Stomach smooth muscle (tissue), 2 donors: ENCODE data around the gene MYCT1.

Source experiments
- H3K27ac ChIP-seq: one replicate; pipeline ENCODE4 v1.7.0; 2013; ENCODE audit warnings: mild to moderate bottlenecking, low read length, inconsistent platforms
- H3K27me3 ChIP-seq, 2 donors: one replicate each; pipeline ENCODE4 v1.7.0; 2013; ENCODE audit warnings: low read length in 2 of 2; ENCODE audit not compliant: insufficient read depth in 2 of 2, control insufficient read depth in 1 of 2
- H3K36me3 ChIP-seq, 2 donors: one replicate each; pipeline ENCODE4 v1.7.0; 2013; ENCODE audit warnings: low read length in 2 of 2; ENCODE audit not compliant: control insufficient read depth in 2 of 2, insufficient read depth in 2 of 2
- H3K4me1 ChIP-seq: one replicate; pipeline ENCODE4 v1.7.0; 2013; ENCODE audit warnings: low read length; ENCODE audit not compliant: control insufficient read depth, insufficient read depth
- H3K4me3 ChIP-seq, 2 donors: one replicate each; pipeline ENCODE4 v1.7.0; 2013; ENCODE audit warnings: low read length in 2 of 2
- H3K9ac ChIP-seq, 2 donors: one replicate each; pipeline ENCODE4 v1.7.0; 2013; ENCODE audit warnings: low read length in 2 of 2, mild to moderate bottlenecking in 1 of 2
- H3K9me3 ChIP-seq, 2 donors: one replicate each; pipeline ENCODE4 v1.7.0; 2013; ENCODE audit warnings: low read length in 2 of 2; ENCODE audit not compliant: control insufficient read depth in 2 of 2
- donor health status: healthy.
- donor health status: Pancreatic carcinoma.

Gene MYCT1

DNA sequence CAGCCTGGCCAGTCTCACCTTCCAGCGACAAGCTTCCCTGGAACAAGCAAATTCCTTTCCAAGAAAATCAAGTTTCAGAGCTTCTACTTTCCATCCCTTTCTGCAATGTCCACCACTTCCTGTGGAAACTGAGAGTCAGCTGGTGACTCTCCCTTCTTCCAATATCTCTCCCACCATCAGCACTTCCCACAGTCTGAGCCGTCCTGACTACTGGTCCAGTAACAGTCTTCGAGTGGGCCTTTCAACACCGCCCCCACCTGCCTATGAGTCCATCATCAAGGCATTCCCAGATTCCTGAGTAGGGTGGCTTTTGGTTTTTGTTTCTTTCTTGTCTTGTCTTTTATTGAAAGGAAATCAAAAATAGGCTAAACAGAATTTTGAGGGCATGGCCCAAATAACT lies 24.3 kb downstream of the MYCT1 start:
- H3K36me3 ChIP-seq: no peaks in the 10 kb centered on the region
- H3K4me1 ChIP-seq: no peaks in the 10 kb centered on the region
- H3K9me3 ChIP-seq: no peaks in the 10 kb centered on the region
- H3K4me3 ChIP-seq: no peak overlapping the region
- no peak overlapping the region for H3K9ac ChIP-seq
- peaks cover 0 to 3% of the 10 kb centered on the region in 2 donors for H3K27me3 ChIP-seq
- no peak overlapping the region for H3K27ac ChIP-seq

DNA sequence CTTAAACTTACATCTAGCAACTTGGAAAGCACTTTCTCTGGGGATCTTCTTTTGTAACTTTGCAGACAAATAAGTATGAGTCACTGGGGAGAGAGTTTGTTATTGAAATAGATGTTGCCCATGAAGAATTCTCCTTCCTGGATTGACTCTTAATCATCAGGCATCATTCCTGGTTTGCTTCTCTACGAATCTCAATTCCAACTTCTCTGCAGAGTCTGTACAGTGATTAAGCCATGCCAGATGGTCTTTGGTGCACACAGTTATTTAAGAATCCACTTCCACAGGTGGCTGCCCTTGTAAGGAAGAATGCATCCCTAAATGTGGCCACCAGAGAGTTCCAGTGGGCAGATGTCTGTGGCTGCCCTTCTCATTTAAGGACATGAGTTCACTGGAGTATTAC lies 25.7 kb downstream of the MYCT1 start:
- H3K36me3 ChIP-seq: no peaks in the 10 kb centered on the region
- H3K9ac ChIP-seq: no peak overlapping the region
- H3K27ac ChIP-seq: no peak overlapping the region
- peaks cover 0 to 3% of the 10 kb centered on the region in 2 donors for H3K27me3 ChIP-seq
- H3K4me3 ChIP-seq: no peak overlapping the region
- no peaks in the 10 kb centered on the region for H3K4me1 ChIP-seq
- H3K9me3 ChIP-seq: no peaks in the 10 kb centered on the region

DNA sequence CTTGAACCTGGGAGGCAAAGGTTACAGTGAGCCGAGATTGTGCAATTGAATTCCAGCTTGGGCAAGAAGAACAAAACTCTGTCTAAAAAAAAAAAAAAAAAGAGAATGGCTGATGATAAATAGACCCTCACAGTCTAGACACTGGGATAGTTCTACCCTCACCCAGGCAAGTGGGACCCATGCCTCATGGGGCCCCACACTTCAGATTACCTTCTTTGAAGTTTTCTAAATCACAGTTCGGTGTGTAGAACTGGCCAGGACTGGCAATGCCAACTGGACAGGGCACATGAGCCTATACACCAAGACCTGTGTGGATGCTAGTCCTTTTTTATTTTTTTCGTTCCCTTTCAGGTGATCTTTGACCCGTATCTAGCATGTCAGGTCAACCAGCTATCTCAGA lies 28.6 kb downstream of the MYCT1 start:
- Histone ChIP-seq H3K4me1 (no peaks in the 10 kb centered on the region), H3K9ac (no peak overlapping the region), H3K36me3 (no peaks in the 10 kb centered on the region), H3K4me3 (no peak overlapping the region), H3K27me3 (no peaks in the 10 kb centered on the region), H3K9me3 (no peaks in the 10 kb centered on the region), H3K27ac (no peak overlapping the region)

DNA sequence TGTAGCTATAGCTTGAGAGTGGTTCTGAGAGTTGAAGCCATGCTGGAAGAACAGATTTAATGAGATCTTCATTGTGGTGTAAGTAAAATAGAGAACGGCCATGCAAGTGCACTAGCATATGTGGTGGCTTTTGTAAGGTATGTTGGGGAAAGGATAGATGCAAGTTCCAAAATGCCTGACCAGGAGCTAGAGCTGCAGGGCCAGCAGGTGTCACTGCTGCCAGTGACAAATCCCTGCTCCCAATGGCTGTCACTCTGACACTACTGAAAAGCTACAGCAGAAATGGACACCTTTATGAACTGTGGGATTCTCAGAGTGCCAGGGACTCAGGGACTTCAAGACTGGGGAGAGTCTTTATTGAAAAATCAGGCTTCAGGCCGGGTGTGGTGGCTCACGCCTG lies 29.8 kb downstream of the MYCT1 start:
- Histone ChIP-seq H3K27ac (no peak overlapping the region), H3K4me1 (no peaks in the 10 kb centered on the region), H3K9ac (no peak overlapping the region), H3K9me3 (no peaks in the 10 kb centered on the region), H3K27me3 (no peaks in the 10 kb centered on the region), H3K36me3 (no peaks in the 10 kb centered on the region), H3K4me3 (no peak overlapping the region)

DNA sequence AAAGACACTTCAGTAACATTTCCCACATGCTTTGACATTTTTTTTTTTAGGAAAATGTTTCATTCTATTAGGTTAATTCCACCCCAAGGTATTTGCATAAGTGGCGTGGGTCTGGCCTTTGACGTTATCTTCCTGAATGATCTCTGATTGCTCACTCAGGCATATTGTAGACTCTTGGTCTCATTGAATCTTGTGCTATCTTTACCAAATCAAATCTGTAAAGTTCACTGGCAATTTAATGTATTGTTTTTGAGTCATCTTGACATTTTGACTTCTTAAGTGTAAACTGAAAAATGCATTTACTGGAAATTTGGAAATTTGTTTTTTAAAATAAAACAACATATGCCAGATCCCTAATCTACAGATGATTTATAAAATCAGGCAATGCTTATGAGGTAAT lies 36.9 kb downstream of the MYCT1 start:
- Histone ChIP-seq H3K4me3 (no peak overlapping the region), H3K27me3 (no peaks in the 10 kb centered on the region), H3K9me3 (peaks cover 3% of the 10 kb centered on the region in 2 donors), H3K9ac (no peak overlapping the region), H3K36me3 (no peaks in the 10 kb centered on the region), H3K4me1 (no peaks in the 10 kb centered on the region), H3K27ac (no peak overlapping the region)

DNA sequence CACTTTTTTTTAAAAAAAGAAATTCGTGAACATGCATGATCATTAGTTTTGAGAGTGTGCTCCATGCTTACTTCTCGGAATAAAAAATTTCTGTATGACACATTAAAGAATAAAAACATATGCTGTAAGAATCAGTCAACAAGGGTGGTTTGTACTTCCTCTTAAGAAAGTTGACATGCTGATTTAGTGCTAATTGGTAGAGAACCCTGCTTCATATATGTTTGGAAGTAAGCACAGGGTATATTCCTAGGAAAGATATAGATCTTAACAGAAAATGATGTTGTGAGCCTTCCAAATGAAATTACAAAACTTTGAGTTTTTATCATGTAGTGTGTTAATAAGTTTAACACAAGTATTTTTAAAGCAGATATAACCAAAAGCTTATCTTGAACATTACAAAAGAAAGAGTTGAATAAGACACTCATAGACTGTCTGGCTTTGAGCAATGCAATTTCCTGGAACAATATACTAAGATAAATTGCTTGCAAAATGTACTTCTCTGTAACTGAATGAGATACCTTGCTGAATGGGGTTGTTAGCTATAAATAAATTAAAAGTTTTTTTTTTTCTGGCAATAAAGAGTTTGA lies 39.1 kb downstream of the MYCT1 start:
- Histone ChIP-seq H3K9me3 (peaks cover 3% of the 10 kb centered on the region in 2 donors), H3K9ac (no peak overlapping the region), H3K27ac (no peak overlapping the region), H3K4me3 (no peak overlapping the region), H3K4me1 (no peaks in the 10 kb centered on the region), H3K36me3 (no peaks in the 10 kb centered on the region), H3K27me3 (no peaks in the 10 kb centered on the region)

DNA sequence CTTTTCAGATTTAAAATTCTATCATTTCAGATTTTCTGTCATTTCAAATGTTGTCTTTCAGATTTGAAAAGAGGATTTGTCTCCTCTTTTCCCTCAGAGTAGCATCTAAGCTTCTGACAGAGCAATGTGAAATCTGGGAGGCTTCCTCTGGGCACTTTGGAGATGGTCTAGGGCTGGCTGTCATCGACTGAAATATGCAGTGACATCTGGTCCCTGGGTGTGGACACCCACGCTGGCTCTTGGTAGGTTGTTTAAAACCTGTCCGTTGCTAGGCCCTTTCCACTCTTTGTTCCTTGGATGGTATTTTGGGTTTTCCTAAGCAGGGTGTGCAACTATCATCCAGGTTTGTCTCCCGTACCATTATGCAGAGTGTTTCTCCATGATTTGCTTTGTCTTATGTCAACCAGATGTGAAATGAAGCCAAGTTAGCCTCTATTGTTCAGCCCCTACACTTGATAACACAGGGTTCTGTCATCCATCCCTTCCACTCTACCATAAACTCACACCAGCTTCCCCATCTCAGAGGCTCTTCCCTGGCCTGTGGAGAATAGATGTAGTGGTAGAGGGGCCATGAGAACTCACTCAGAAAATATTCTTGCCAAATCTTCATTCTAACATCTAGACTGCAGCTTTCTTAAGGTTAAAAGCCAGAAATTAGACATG lies 47.9 kb downstream of the MYCT1 start:
- H3K9ac ChIP-seq: no peak overlapping the region
- H3K9me3 ChIP-seq: no peaks in the 10 kb centered on the region
- no peak overlapping the region for H3K27ac ChIP-seq
- no peak overlapping the region for H3K4me3 ChIP-seq
- peaks cover 0 to 2% of the 10 kb centered on the region in 2 donors for H3K27me3 ChIP-seq
- no peaks in the 10 kb centered on the region for H3K36me3 ChIP-seq
- H3K4me1 ChIP-seq: no peaks in the 10 kb centered on the region

DNA sequence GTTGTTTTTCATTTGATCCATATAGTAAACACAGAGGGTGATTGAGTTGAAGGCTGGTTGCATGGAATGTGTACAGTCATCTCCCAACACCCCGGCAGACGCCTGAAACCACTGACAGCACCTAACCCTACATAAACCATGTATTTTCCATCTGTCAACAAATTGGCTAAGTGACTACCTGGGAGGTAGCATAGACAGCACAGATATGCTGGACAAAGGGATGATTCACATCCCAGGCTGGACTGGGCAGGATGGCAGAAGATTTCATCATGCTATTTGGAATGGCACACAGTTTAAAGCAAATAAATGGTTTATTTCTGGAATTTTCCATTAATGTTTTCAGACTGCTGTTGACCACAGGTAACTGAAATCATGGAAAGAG lies 48.5 kb downstream of the MYCT1 start:
- H3K36me3 ChIP-seq: no peaks in the 10 kb centered on the region
- no peak overlapping the region for H3K4me3 ChIP-seq
- H3K4me1 ChIP-seq: no peaks in the 10 kb centered on the region
- H3K9ac ChIP-seq: no peak overlapping the region
- H3K9me3 ChIP-seq: no peaks in the 10 kb centered on the region
- no peak overlapping the region for H3K27ac ChIP-seq
- peaks cover 0 to 2% of the 10 kb centered on the region in 2 donors for H3K27me3 ChIP-seq

DNA sequence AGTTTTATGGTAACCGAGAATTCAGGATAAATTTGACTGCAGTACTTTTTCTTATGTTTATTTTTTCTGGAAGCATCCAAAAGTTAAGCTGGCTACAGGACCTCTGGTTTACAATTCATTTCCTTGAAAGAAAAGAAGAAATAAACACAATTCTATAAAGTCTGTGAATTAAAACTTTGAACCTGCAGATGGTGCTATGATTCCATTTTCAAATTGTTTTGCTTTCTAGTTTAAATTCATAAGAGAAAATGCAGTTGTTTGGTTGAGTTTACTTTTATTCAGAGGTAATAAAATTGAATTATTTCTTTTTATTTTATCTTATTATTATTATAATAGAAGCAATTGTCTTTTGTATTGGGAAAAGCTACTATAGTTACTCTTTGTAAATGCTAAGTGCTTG lies 51.1 kb downstream of the MYCT1 start:
- no peaks in the 10 kb centered on the region for H3K36me3 ChIP-seq
- no peak overlapping the region for H3K27ac ChIP-seq
- peaks cover 0 to 2% of the 10 kb centered on the region in 2 donors for H3K9me3 ChIP-seq
- no peak overlapping the region for H3K9ac ChIP-seq
- H3K4me1 ChIP-seq: no peaks in the 10 kb centered on the region
- peaks cover 0 to 2% of the 10 kb centered on the region in 2 donors for H3K27me3 ChIP-seq
- no peak overlapping the region for H3K4me3 ChIP-seq

DNA sequence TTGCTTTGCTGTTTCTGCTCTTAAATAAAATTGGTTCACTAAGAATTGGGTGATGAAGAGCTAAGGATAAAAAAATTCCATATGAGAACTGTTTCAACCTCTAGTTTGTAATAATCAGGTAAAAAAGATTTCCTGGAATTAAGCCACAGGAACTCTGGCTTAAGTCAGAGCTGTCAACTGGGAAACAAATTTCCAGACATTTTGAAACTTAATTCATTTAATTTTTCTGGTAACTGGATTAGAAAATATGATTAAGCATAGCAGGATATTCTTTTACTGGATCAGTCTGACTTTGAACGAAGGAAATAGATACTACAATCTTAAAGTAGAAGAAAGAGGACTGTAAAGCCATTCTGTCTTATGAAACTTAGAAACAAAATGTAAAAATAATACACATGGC lies 51.6 kb downstream of the MYCT1 start:
- H3K27ac ChIP-seq: no peak overlapping the region
- peaks cover 0 to 2% of the 10 kb centered on the region in 2 donors for H3K9me3 ChIP-seq
- H3K27me3 ChIP-seq: peaks cover 0 to 2% of the 10 kb centered on the region in 2 donors
- H3K4me3 ChIP-seq: no peak overlapping the region
- H3K9ac ChIP-seq: no peak overlapping the region
- H3K36me3 ChIP-seq: no peaks in the 10 kb centered on the region
- no peaks in the 10 kb centered on the region for H3K4me1 ChIP-seq

DNA sequence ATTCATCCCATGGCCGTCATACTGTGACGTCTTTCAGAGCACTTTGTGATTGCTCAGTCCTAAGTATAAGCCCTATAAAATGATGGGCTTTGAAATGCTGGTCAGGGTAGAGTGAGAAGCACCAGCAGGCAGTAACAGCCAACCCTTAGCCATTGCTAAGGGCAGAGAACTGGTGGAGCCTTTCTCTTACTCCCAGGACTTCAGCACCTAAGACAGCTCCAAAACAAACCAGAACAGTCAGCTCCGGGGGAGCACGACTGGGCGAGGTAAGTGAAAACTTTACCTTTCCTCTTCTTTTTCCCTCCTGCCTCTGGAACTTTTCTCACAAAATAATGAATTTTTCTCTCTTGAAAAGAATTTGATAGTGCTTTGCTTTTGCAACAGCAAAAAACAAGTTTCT lies 53.0 kb downstream of the MYCT1 start, which contains the start of gene VIP:
Gene VIP, plus strand, starts transcription at position 104 of the 400 bp plus-strand sequence. CDS start 1,381 bp downstream, outside the sequence.
- Histone ChIP-seq H3K36me3 (no peaks in the 10 kb centered on the region), H3K27me3 (peaks cover 0 to 2% of the 10 kb centered on the region in 2 donors), H3K27ac (no peak within 1 kb of the TSS), H3K9ac (no peak within 1 kb of the TSS), H3K9me3 (peaks cover 0 to 2% of the 10 kb centered on the region in 2 donors), H3K4me1 (no peaks in the 10 kb centered on the region), H3K4me3 (no peak within 1 kb of the TSS)
